Breast epithelium (tissue), 4 donors: ENCODE data around the gene STMP1. TPM values are rescaled to one million over a fixed set of nuclear protein-coding genes. Genes with fewer than 3 reads are reported as not detected.

Experiments used
- DNase-seq, 2 donors: peaks; one replicate each; pipeline ENCODE4 v3.0.0-alpha.2; 2019; ENCODE audit warnings: low spot score in 2 of 2
- H3K27ac ChIP-seq, 2 donors: fragments of 200-600 bp; sonication (generic) in 1 of 2; one replicate each; pipeline ENCODE4 v1.5.1; 2016 to 2019; ENCODE audit warnings: mild to moderate bottlenecking in 1 of 2
- H3K27me3 ChIP-seq, 2 donors: fragments of 200-600 bp; sonication (generic) in 1 of 2; one replicate each; pipeline versions ENCODE4 v1.5.1 to v1.6.0; 2017 to 2019; ENCODE audit warnings: control low read depth in 1 of 2, mild to moderate bottlenecking in 1 of 2
- H3K36me3 ChIP-seq: fragments of 200-600 bp; one replicate; pipeline ENCODE4 v1.5.1; 2019
- H3K4me1 ChIP-seq, 2 donors: fragments of 200-600 bp; sonication (generic); one replicate each; pipeline ENCODE4 v1.5.1; 2016 to 2019; ENCODE audit warnings: control low read depth in 1 of 2
- H3K4me3 ChIP-seq, 3 donors: fragments of 200-600 bp; sonication (generic); 1 replicate in 2 of 3; 2 replicates in 1 of 3; pipeline ENCODE4 v1.5.1; 2016 to 2019; ENCODE audit warnings: mild to moderate bottlenecking in 3 of 3, moderate library complexity in 2 of 3
- H3K9me3 ChIP-seq, 2 donors: fragments of 200-600 bp; sonication (generic) in 1 of 2; one replicate each; pipeline ENCODE4 v1.5.1; 2016 to 2019; ENCODE audit warnings: control low read depth in 1 of 2
- POLR2A ChIP-seq: fragments of 450-650 bp; IDR thresholded peaks from one replicate; pipeline ENCODE4 v1.6.1; 2016; ENCODE audit warnings: antibody characterized with exemption, mild to moderate bottlenecking, moderate library complexity
- POLR2AphosphoS5 ChIP-seq, 3 donors: sonication (generic); formaldehyde crosslinking; IDR thresholded peaks; one replicate each; pipeline ENCODE4 v1.6.1; 2017; ENCODE audit warnings: antibody characterized with exemption in 3 of 3
- intact Hi-C: fragments of 100-400 bp; cut with DNase I; formaldehyde crosslinking; loops from one replicate; pipeline ENCODE4 v1.15.1; 2023; ENCODE audit warnings: low total_unique reads
- total RNA-seq, 3 donors: library from RNA; depleted of rRNA; stranded (reverse); fragments of >200 nt; gene quantifications; one replicate each; pipeline ENCODE4 v1.1.0, GENCODE V29; 2016
- TF ChIP-seq, protein P1 (sequence below), 3 donors: fragments of 450-650 bp; IDR thresholded peaks; one replicate each; pipeline ENCODE4 v1.5.1; 2016 to 2017; ENCODE audit warnings: antibody characterized with exemption in 3 of 3, mild to moderate bottlenecking in 3 of 3, moderate library complexity in 3 of 3

Gene STMP1
- total RNA-seq, 3 donors from 2014 or later = 13.9 to 27.2 (median 18.4) TPM

DNA sequence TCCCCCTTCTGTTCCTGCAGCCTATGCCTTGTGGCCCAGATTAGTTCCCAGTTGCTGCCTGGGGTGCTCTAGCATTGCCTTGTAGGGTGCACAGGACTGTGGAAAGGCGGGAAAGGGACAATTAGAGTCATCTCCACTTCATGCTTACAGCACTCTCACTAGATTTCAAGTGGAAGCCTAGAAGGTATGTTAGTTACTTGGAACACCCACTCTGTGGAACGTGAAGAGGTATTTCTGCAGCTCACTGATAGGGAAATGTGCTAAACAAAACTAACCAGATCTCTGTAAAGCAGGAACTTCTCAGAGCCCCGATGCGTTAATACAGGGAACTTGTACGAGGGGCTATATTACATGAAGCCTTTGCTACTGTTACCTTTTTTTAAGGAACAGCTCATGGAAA lies 19.4 kb downstream of the STMP1 start:
- intact Hi-C loops = no loop called here
- Histone ChIP-seq H3K27ac (peak overlapping the region; percentile 48 to 71), H3K4me3 (no peak overlapping the region), H3K27me3 (no peaks in the 10 kb centered on the region), H3K4me1 (peaks cover 0 to 23% of the 10 kb centered on the region in 2 donors), H3K9me3 (no peaks in the 10 kb centered on the region), H3K36me3 (no peaks in the 10 kb centered on the region)
- DNase-seq = no peak
- TF ChIP-seq POLR2A (no peak), POLR2AphosphoS5 (IDR thresholded peaks at IDR 0.05) (no peak)
- TF ChIP-seq, protein P1, sequence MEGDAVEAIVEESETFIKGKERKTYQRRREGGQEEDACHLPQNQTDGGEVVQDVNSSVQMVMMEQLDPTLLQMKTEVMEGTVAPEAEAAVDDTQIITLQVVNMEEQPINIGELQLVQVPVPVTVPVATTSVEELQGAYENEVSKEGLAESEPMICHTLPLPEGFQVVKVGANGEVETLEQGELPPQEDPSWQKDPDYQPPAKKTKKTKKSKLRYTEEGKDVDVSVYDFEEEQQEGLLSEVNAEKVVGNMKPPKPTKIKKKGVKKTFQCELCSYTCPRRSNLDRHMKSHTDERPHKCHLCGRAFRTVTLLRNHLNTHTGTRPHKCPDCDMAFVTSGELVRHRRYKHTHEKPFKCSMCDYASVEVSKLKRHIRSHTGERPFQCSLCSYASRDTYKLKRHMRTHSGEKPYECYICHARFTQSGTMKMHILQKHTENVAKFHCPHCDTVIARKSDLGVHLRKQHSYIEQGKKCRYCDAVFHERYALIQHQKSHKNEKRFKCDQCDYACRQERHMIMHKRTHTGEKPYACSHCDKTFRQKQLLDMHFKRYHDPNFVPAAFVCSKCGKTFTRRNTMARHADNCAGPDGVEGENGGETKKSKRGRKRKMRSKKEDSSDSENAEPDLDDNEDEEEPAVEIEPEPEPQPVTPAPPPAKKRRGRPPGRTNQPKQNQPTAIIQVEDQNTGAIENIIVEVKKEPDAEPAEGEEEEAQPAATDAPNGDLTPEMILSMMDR (IDR thresholded peaks at IDR 0.05) = no peak

DNA sequence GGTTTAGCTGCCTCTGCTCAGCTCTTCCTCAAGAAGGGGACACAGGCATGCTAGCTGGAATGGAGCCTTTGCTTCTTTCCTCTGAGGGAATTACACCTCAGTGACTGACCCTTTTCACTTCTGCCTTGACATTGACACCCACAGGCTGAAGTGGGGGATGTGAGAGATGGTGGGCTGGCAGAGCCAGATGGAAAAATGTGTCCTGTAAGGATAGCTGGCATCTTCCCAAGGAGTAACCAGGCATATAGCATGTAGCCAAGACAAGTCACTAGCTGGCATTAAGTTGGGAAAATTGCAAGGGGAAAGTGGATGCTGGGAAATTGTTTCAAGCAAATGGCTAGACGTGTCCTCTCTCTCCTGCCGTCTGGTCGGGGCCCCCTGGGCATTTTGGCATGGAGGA lies 19.9 kb downstream of the STMP1 start:
- intact Hi-C loops = no loop called here
- TF ChIP-seq, protein P1 (IDR thresholded peaks at IDR 0.05) = no peak
- TF ChIP-seq POLR2AphosphoS5 (IDR thresholded peaks at IDR 0.05) (no peak), POLR2A (no peak)
- H3K27me3 ChIP-seq = no peaks in the 10 kb centered on the region
- DNase-seq = no peak
- H3K4me1 ChIP-seq = peaks cover 0 to 23% of the 10 kb centered on the region in 2 donors
- no peaks in the 10 kb centered on the region for H3K36me3 ChIP-seq
- H3K9me3 ChIP-seq = no peaks in the 10 kb centered on the region
- H3K4me3 ChIP-seq = no peak overlapping the region
- peak overlapping the region; percentile 48 to 71 for H3K27ac ChIP-seq

DNA sequence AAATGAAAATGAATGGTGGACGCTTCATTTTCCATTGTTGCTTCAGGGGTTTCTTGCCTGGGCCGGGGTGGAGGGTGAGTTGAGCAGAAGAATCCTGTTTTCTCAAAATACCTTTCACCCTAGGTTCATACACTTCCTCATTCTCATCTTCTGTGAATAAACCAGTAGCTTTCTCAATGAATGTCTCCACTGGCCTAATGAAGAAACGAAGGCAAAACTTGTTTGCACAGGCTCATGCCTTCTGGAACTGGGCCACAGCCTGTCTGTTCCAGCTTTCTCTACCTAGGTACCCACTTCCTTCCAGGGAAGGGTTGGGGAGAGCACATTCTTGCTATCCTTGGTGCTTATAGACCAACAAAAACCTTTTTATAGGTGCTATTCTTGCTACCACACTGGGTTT lies 21.3 kb downstream of the STMP1 start:
- Histone ChIP-seq H3K4me1 (peaks cover 0 to 12% of the 10 kb centered on the region in 2 donors), H3K27me3 (no peaks in the 10 kb centered on the region), H3K27ac (peak overlapping the region; percentile 36 to 71), H3K36me3 (no peaks in the 10 kb centered on the region), H3K9me3 (no peaks in the 10 kb centered on the region), H3K4me3 (no peak overlapping the region)
- intact Hi-C loops = no loop called here
- peak in 1 of 2 donors; percentile 47 for DNase-seq
- TF ChIP-seq POLR2A = no peak
- TF ChIP-seq, protein P1 (IDR thresholded peaks at IDR 0.05) = no peak
- TF ChIP-seq POLR2AphosphoS5 (IDR thresholded peaks at IDR 0.05) = no peak

DNA sequence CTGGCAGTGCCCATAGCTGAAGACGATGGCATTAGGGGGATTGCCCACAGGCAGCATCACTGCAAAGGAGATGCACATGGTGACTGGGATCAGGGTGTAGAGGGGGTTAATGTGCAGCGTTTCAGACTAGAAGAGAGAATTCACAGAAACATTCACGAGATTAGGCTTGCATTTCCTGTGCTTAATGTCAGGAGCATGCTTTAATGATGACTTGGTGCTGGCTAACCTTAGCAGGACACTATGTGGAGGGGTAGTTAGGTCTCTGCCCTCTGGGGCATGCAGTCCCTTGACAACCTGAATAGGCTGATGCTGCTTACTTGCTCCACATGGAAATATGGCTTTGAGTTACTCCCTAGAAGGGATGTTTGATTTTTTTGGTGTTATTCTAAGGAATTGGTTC lies 21.8 kb downstream of the STMP1 start:
- Histone ChIP-seq H3K27ac (peak overlapping the region; percentile 36 to 71), H3K9me3 (no peaks in the 10 kb centered on the region), H3K4me1 (peaks cover 0 to 11% of the 10 kb centered on the region in 2 donors), H3K36me3 (no peaks in the 10 kb centered on the region), H3K27me3 (no peaks in the 10 kb centered on the region), H3K4me3 (no peak overlapping the region)
- no peak for TF ChIP-seq POLR2AphosphoS5 (IDR thresholded peaks at IDR 0.05)
- no peak for TF ChIP-seq POLR2A
- TF ChIP-seq, protein P1 (IDR thresholded peaks at IDR 0.05) = no peak
- no peak for DNase-seq
- intact Hi-C loops = no loop called here

DNA sequence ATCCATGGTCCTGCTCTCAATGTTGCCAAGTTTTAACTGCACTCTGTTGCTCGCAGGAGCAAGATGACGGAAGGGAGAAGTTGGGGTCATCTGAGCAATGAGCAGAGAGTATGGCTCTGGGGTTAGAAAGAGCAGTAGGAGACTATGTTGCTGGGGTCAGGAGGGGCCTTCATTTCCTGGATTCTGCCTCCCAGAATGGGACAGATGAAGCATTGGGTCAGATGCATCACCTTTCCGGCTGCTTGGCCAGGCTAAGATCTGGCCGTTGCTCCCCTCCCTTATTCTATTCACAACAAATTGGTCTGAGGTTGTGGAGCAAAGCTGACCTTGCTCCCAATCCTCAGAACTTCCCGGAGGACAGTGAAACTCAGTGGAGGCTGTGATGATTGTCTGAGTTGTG lies 22.4 kb downstream of the STMP1 start:
- no peaks in the 10 kb centered on the region for H3K9me3 ChIP-seq
- H3K27ac ChIP-seq = no peak overlapping the region
- TF ChIP-seq, protein P1 (IDR thresholded peaks at IDR 0.05) = no peak
- TF ChIP-seq POLR2A (no peak), POLR2AphosphoS5 (IDR thresholded peaks at IDR 0.05) (no peak)
- H3K4me3 ChIP-seq = no peak overlapping the region
- no peak for DNase-seq
- intact Hi-C loops = no loop called here
- H3K27me3 ChIP-seq = no peaks in the 10 kb centered on the region
- H3K36me3 ChIP-seq = no peaks in the 10 kb centered on the region
- H3K4me1 ChIP-seq = peaks cover 0 to 8% of the 10 kb centered on the region in 2 donors
